HepG2 (cell line): ENCODE measurements around the gene MAP3K8. TPM values are rescaled to one million over a fixed set of nuclear protein-coding genes. Genes with fewer than 3 reads are reported as not detected.
A peak's percentile ranks its signal among the peaks of the same experiment; 100 is the strongest.

Experiments
- FOXO1 ChIP-seq: sonication (generic); formaldehyde crosslinking; IDR thresholded peaks from 2 replicates; pipeline ENCODE4 v1.4.0; 2020; ENCODE audit warnings: missing genetic modification reagents
- NFKB2 ChIP-seq: sonication (generic); formaldehyde crosslinking; IDR thresholded peaks from 2 replicates; pipeline ENCODE4 v1.4.0; 2020; ENCODE audit warnings: missing genetic modification reagents, borderline replicate concordance
- NFYC ChIP-seq: IDR thresholded peaks from 2 replicates; pipeline ENCODE4 v1.6.1; 2016; ENCODE audit warnings: missing genetic modification reagents, missing compliant biosample characterization
- SIX4 ChIP-seq: sonication (generic); formaldehyde crosslinking; IDR thresholded peaks from 2 replicates; pipeline ENCODE4 v1.4.0; 2020; ENCODE audit warnings: missing genetic modification reagents
- SP1 ChIP-seq, 2 experiments: fragments of 450-650 bp in 1 of 2; sonication (generic) in 1 of 2; formaldehyde crosslinking in 1 of 2; IDR thresholded peaks; 2 replicates each; pipeline versions ENCODE4 v1.4.0 to v1.6.1; 2016 to 2020; ENCODE audit warnings: missing genetic modification reagents in 1 of 2
- ZFP90 ChIP-seq: sonication (generic); formaldehyde crosslinking; IDR thresholded peaks from 2 replicates; pipeline ENCODE4 v1.8.0; 2022; ENCODE audit warnings: missing genetic modification reagents, mild to moderate bottlenecking, inconsistent platforms, borderline replicate concordance
- ZNF510 ChIP-seq: sonication (generic); formaldehyde crosslinking; IDR thresholded peaks from 2 replicates; pipeline ENCODE4 v1.4.0; 2020; ENCODE audit warnings: low read depth, mild to moderate bottlenecking, missing genetic modification reagents
- ZNF674 ChIP-seq: sonication (generic); formaldehyde crosslinking; IDR thresholded peaks from 2 replicates; pipeline ENCODE4 v1.5.0; 2020; ENCODE audit warnings: low read depth, mild to moderate bottlenecking, missing genetic modification reagents
- polyA plus RNA-seq, 8 experiments: library from polyadenylated mRNA; depleted of rRNA in 3 of 8; stranded (reverse) in 7 of 8; unstranded in 1 of 8; fragments of >200 nt; fragmentation: Illumina TruSeq in 4 of 8; extraction: Trizol in 4 of 8; gene quantifications; 2 replicates each; pipeline versions ENCODE4 v1.2.1 to v1.2.3, GENCODE V29; 2011 to 2016; ENCODE audit warnings: low read depth in 4 of 8, missing spikeins in 1 of 8, mixed read lengths in 1 of 8; ENCODE audit not compliant: insufficient read depth in 1 of 8
- total RNA-seq, 5 experiments: library from RNA; depleted of rRNA; stranded (reverse); fragments of >200 nt; fragmentation: Illumina TruSeq; extraction: Trizol; gene quantifications; 2 replicates each; pipeline ENCODE4 v1.2.3, GENCODE V29; 2016; ENCODE audit warnings: low read depth in 1 of 5
- TF ChIP-seq, protein P1 (sequence below): IDR thresholded peaks from 2 replicates; pipeline ENCODE4 v1.6.1; 2012; ENCODE audit warnings: low read depth, low read length, improper control_type of control experiment
- TF ChIP-seq, protein P2 (sequence below): sonication (generic); formaldehyde crosslinking; IDR thresholded peaks from 2 replicates; pipeline ENCODE4 v1.5.0; 2020; ENCODE audit warnings: missing genetic modification reagents
- TF ChIP-seq, protein P3 (sequence below): sonication (generic); formaldehyde crosslinking; IDR thresholded peaks from 2 replicates; pipeline ENCODE4 v1.5.0; 2020; ENCODE audit warnings: mild to moderate bottlenecking, missing genetic modification reagents, borderline replicate concordance
- TF ChIP-seq, protein P4 (sequence below): IDR thresholded peaks from 2 replicates; pipeline ENCODE4 v1.6.1; 2012; ENCODE audit warnings: low read length, improper control_type of control experiment

The MAP3K8 gene
- total and polyA plus RNA-seq, 2 of the 13 experiments (the other 11 are each of a cell fraction or from before 2014, with no cell fraction given) = 19.3 to 37.9 TPM

DNA sequence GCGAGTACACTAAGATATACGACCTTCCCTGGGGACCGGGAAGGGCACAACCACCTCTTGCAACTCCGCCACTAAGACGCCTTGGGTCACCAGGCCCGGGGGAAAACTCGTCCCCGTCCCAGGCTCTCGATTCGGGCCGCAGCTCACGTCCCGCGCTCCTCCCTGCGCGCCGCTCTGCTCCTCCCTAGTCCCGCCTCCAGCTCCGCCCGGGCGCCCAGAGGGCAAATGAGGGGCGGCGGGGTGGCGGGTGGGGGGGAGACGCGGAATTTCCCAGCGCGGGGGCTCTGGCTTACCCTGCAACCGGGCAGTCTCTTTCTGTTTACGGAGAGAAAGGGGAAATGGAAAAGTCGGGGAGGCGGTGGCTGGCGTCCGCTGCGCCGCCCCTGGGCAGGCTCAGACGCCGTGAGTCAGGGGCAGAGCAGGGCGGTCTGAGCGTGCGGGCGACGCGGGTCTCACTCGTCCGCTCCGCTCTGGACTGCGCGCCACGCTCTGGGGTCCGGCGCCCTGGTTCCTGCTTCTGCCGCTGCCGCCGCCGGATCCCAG lies at the start of gene MAP3K8 (continued):
- TF ChIP-seq, protein P1, sequence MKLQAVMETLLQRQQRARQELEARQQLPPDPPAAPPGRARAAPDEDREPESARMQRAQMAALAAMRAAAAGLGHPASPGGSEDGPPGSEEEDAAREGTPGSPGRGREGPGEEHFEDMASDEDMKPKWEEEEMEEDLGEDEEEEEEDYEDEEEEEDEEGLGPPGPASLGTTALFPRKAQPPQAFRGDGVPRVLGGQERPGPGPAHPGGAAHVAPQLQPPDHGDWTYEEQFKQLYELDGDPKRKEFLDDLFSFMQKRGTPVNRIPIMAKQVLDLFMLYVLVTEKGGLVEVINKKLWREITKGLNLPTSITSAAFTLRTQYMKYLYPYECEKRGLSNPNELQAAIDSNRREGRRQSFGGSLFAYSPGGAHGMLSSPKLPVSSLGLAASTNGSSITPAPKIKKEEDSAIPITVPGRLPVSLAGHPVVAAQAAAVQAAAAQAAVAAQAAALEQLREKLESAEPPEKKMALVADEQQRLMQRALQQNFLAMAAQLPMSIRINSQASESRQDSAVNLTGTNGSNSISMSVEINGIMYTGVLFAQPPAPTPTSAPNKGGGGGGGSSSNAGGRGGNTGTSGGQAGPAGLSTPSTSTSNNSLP = no peak
- TF ChIP-seq, protein P2, sequence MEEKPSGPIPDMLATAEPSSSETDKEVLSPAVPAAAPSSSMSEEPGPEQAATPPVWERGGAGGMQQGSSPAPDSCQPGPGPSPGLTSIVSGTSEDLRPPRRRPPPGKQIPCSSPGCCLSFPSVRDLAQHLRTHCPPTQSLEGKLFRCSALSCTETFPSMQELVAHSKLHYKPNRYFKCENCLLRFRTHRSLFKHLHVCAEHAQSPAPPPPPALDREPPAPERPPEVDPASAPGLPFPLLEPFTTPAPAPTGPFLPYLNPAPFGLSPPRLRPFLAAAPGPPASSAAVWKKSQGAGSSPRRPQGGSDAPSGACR (CRISPR knock-in tag) = peak; percentile 69; the same call in 1 of the 2 replicates
- TF ChIP-seq FOXO1 (CRISPR knock-in tag) (0 out of 2 replicates have a peak, but pooled peaks have one; percentile 17), SP1 (IDR thresholded peaks at IDR 0.05) (no peak), SP1 (CRISPR knock-in tag; IDR thresholded peaks at IDR 0.05) (peak; percentile 56; the same call in 1 of the 2 replicates), SIX4 (no peak), ZNF510 (CRISPR knock-in tag) (no peak), ZFP90 (peak; percentile 27; the same call in 1 of the 2 replicates), NFYC (CRISPR knock-in tag) (peak; percentile 34; the same call in 1 of the 2 replicates), ZNF674 (CRISPR knock-in tag) (0 out of 2 replicates have a peak, but pooled peaks have one; percentile 6), NFKB2 (0 out of 2 replicates have a peak, but pooled peaks have one; percentile 19)
- TF ChIP-seq, protein P3, sequence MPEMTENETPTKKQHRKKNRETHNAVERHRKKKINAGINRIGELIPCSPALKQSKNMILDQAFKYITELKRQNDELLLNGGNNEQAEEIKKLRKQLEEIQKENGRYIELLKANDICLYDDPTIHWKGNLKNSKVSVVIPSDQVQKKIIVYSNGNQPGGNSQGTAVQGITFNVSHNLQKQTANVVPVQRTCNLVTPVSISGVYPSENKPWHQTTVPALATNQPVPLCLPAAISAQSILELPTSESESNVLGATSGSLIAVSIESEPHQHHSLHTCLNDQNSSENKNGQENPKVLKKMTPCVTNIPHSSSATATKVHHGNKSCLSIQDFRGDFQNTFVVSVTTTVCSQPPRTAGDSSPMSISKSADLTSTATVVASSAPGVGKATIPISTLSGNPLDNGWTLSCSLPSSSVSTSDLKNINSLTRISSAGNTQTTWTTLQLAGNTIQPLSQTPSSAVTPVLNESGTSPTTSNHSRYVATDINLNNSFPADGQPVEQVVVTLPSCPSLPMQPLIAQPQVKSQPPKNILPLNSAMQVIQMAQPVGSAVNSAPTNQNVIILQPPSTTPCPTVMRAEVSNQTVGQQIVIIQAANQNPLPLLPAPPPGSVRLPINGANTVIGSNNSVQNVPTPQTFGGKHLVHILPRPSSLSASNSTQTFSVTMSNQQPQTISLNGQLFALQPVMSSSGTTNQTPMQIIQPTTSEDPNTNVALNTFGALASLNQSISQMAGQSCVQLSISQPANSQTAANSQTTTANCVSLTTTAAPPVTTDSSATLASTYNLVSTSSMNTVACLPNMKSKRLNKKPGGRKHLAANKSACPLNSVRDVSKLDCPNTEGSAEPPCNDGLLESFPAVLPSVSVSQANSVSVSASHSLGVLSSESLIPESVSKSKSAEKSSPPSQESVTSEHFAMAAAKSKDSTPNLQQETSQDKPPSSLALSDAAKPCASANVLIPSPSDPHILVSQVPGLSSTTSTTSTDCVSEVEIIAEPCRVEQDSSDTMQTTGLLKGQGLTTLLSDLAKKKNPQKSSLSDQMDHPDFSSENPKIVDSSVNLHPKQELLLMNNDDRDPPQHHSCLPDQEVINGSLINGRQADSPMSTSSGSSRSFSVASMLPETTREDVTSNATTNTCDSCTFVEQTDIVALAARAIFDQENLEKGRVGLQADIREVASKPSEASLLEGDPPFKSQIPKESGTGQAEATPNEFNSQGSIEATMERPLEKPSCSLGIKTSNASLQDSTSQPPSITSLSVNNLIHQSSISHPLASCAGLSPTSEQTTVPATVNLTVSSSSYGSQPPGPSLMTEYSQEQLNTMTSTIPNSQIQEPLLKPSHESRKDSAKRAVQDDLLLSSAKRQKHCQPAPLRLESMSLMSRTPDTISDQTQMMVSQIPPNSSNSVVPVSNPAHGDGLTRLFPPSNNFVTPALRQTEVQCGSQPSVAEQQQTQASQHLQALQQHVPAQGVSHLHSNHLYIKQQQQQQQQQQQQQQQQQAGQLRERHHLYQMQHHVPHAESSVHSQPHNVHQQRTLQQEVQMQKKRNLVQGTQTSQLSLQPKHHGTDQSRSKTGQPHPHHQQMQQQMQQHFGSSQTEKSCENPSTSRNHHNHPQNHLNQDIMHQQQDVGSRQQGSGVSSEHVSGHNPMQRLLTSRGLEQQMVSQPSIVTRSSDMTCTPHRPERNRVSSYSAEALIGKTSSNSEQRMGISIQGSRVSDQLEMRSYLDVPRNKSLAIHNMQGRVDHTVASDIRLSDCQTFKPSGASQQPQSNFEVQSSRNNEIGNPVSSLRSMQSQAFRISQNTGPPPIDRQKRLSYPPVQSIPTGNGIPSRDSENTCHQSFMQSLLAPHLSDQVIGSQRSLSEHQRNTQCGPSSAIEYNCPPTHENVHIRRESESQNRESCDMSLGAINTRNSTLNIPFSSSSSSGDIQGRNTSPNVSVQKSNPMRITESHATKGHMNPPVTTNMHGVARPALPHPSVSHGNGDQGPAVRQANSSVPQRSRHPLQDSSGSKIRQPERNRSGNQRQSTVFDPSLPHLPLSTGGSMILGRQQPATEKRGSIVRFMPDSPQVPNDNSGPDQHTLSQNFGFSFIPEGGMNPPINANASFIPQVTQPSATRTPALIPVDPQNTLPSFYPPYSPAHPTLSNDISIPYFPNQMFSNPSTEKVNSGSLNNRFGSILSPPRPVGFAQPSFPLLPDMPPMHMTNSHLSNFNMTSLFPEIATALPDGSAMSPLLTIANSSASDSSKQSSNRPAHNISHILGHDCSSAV = no peak; the same call in 1 of the 2 replicates
- TF ChIP-seq, protein P4, sequence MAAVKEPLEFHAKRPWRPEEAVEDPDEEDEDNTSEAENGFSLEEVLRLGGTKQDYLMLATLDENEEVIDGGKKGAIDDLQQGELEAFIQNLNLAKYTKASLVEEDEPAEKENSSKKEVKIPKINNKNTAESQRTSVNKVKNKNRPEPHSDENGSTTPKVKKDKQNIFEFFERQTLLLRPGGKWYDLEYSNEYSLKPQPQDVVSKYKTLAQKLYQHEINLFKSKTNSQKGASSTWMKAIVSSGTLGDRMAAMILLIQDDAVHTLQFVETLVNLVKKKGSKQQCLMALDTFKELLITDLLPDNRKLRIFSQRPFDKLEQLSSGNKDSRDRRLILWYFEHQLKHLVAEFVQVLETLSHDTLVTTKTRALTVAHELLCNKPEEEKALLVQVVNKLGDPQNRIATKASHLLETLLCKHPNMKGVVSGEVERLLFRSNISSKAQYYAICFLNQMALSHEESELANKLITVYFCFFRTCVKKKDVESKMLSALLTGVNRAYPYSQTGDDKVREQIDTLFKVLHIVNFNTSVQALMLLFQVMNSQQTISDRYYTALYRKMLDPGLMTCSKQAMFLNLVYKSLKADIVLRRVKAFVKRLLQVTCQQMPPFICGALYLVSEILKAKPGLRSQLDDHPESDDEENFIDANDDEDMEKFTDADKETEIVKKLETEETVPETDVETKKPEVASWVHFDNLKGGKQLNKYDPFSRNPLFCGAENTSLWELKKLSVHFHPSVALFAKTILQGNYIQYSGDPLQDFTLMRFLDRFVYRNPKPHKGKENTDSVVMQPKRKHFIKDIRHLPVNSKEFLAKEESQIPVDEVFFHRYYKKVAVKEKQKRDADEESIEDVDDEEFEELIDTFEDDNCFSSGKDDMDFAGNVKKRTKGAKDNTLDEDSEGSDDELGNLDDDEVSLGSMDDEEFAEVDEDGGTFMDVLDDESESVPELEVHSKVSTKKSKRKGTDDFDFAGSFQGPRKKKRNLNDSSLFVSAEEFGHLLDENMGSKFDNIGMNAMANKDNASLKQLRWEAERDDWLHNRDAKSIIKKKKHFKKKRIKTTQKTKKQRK = no peak
